ENCODE data around the gene PIP5KL1.

Gene PIP5KL1

DNA sequence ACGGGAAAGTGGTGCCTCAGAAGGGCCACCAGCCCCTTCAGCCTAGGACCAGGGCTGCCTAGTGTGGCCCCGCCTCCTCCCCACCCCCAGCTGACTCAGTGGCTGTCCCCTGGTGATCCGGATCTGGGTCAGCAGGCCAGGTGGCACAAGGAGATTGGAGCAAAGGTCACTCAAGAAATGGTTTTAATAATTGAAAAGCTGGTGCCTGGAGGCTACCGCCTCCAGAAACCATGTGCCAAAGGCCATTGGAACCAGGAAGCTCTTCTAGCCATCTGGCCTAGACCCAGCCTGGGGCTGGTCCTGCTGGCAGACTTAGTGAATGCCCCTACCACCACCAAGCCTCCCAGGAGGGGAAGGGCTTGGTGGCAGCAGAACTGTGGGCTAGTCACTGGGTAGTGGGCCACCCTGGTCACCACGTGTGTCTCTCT is 15.2 kb downstream of the PIP5KL1 start:
- Histone ChIP-seq H3K27me3 (ENCODE audit: insufficient read depth, low read length, poor library complexity, severe bottlenecking) (no peaks in the 10 kb centered on the region), H3K36me3 (ENCODE audit: insufficient read depth, low read length) (no peaks in the 10 kb centered on the region), H3K9ac (ENCODE audit: low read depth, low read length, poor library complexity, severe bottlenecking) (peak overlapping the region; percentile 29), H3K9me2 (replicated peaks; ENCODE audit: low read depth, low read length) (no peaks in the 10 kb centered on the region), H3K4me1 (ENCODE audit: insufficient read depth, low read length, poor library complexity, severe bottlenecking) (peaks cover 31% of the 10 kb centered on the region), H3K9me3 (ENCODE audit: insufficient read depth, low read depth, low read length) (no peaks in the 10 kb centered on the region), H3K79me2 (ENCODE audit: insufficient read depth, low read length) (no peaks in the 10 kb centered on the region), H3K4me3 (ENCODE audit: low read length, poor library complexity, severe bottlenecking) (no peak overlapping the region), H3K4me2 (ENCODE audit: low read depth, low read length, poor library complexity, severe bottlenecking) (no peak overlapping the region), H4K20me1 (ENCODE audit: insufficient read depth, low read length, poor library complexity, severe bottlenecking) (no peaks in the 10 kb centered on the region), H2AFZ (ENCODE audit: low read length) (no peak overlapping the region), H3F3A (ENCODE audit: low read depth) (no peaks in the 10 kb centered on the region)
- TF ChIP-seq, protein P1, sequence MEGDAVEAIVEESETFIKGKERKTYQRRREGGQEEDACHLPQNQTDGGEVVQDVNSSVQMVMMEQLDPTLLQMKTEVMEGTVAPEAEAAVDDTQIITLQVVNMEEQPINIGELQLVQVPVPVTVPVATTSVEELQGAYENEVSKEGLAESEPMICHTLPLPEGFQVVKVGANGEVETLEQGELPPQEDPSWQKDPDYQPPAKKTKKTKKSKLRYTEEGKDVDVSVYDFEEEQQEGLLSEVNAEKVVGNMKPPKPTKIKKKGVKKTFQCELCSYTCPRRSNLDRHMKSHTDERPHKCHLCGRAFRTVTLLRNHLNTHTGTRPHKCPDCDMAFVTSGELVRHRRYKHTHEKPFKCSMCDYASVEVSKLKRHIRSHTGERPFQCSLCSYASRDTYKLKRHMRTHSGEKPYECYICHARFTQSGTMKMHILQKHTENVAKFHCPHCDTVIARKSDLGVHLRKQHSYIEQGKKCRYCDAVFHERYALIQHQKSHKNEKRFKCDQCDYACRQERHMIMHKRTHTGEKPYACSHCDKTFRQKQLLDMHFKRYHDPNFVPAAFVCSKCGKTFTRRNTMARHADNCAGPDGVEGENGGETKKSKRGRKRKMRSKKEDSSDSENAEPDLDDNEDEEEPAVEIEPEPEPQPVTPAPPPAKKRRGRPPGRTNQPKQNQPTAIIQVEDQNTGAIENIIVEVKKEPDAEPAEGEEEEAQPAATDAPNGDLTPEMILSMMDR (conservative IDR thresholded peaks at IDR 0.05; ENCODE audit: low read length): no peak
- no peak for TF ChIP-seq EZH2phosphoT487 (IDR thresholded peaks at IDR 0.05; ENCODE audit: borderline replicate concordance)

DNA sequence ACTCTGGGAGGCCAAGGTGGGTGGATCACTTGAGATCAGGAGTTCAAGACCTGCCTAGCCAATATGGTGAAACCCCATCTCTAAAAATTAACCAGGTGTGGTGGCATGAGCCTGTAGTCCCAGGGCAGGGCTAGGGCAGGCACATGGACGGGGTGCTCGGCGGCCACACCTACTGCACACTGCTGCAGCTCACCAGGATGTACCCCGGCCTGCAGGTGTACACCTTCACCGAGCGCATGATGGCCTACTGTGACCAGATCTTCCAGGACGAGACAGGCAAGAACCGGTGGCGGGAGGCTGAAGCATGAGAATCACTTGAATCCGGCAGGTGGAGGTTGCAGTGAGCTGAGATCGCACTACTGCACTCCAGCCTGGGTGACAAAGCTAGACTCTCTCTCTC is 16.9 kb downstream of the PIP5KL1 start:
- H3K4me2 ChIP-seq (ENCODE audit: low read depth, low read length, poor library complexity, severe bottlenecking): no peak overlapping the region
- H3K9ac ChIP-seq (ENCODE audit: low read depth, low read length, poor library complexity, severe bottlenecking): no peak overlapping the region
- H3K9me2 ChIP-seq (replicated peaks; ENCODE audit: low read depth, low read length): no peaks in the 10 kb centered on the region
- H3F3A ChIP-seq (ENCODE audit: low read depth): no peaks in the 10 kb centered on the region
- no peaks in the 10 kb centered on the region for H3K9me3 ChIP-seq (ENCODE audit: insufficient read depth, low read depth, low read length)
- H3K4me1 ChIP-seq (ENCODE audit: insufficient read depth, low read length, poor library complexity, severe bottlenecking): peaks cover 31% of the 10 kb centered on the region
- TF ChIP-seq EZH2phosphoT487 (IDR thresholded peaks at IDR 0.05; ENCODE audit: borderline replicate concordance): no peak
- TF ChIP-seq, protein P1 (conservative IDR thresholded peaks at IDR 0.05; ENCODE audit: low read length): no peak
- no peak overlapping the region for H2AFZ ChIP-seq (ENCODE audit: low read length)
- H4K20me1 ChIP-seq (ENCODE audit: insufficient read depth, low read length, poor library complexity, severe bottlenecking): no peaks in the 10 kb centered on the region
- no peaks in the 10 kb centered on the region for H3K79me2 ChIP-seq (ENCODE audit: insufficient read depth, low read length)
- H3K36me3 ChIP-seq (ENCODE audit: insufficient read depth, low read length): no peaks in the 10 kb centered on the region
- H3K4me3 ChIP-seq (ENCODE audit: low read length, poor library complexity, severe bottlenecking): no peak overlapping the region
- H3K27me3 ChIP-seq (ENCODE audit: insufficient read depth, low read length, poor library complexity, severe bottlenecking): no peaks in the 10 kb centered on the region

DNA sequence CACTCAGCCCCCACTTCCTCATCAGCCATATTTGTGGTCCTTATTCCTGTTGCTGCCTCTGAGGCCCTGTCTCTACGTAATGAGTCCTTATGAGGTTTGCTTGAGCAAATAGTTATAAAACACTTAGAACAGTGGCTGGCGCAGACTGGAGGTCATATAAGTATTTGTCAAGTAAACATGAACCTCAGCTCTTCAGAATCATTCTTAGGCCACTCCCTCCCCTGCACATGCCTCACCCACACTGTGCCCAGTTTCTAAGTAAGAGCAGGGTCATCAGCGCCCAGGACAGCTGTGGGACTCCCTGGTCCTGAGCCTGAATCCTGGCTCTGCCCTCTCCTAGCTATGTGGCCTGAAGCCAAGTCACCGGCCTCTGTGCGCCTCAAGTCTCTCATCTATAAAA is 17.7 kb downstream of the PIP5KL1 start:
- Histone ChIP-seq H3K9me3 (ENCODE audit: insufficient read depth, low read depth, low read length) (no peaks in the 10 kb centered on the region), H3F3A (ENCODE audit: low read depth) (no peaks in the 10 kb centered on the region), H3K79me2 (ENCODE audit: insufficient read depth, low read length) (no peaks in the 10 kb centered on the region), H3K4me1 (ENCODE audit: insufficient read depth, low read length, poor library complexity, severe bottlenecking) (peaks cover 24% of the 10 kb centered on the region), H3K27me3 (ENCODE audit: insufficient read depth, low read length, poor library complexity, severe bottlenecking) (no peaks in the 10 kb centered on the region), H3K9me2 (replicated peaks; ENCODE audit: low read depth, low read length) (no peaks in the 10 kb centered on the region), H3K9ac (ENCODE audit: low read depth, low read length, poor library complexity, severe bottlenecking) (no peak overlapping the region), H3K4me3 (ENCODE audit: low read length, poor library complexity, severe bottlenecking) (no peak overlapping the region), H3K36me3 (ENCODE audit: insufficient read depth, low read length) (no peaks in the 10 kb centered on the region), H2AFZ (ENCODE audit: low read length) (no peak overlapping the region), H4K20me1 (ENCODE audit: insufficient read depth, low read length, poor library complexity, severe bottlenecking) (no peaks in the 10 kb centered on the region), H3K4me2 (ENCODE audit: low read depth, low read length, poor library complexity, severe bottlenecking) (no peak overlapping the region)
- TF ChIP-seq EZH2phosphoT487 (IDR thresholded peaks at IDR 0.05; ENCODE audit: borderline replicate concordance): no peak

- no peaks in the 10 kb centered on the region for H3K36me3 ChIP-seq (ENCODE audit: insufficient read depth, low read length)
Observed at GRCh38 chr9:127912296-127912695, 18.3 kb downstream of the PIP5KL1 start.

More at GRCh38 chr9:127912296-127912695, 18.3 kb downstream of the PIP5KL1 start:
- Histone ChIP-seq H3K4me2 (ENCODE audit: low read depth, low read length, poor library complexity, severe bottlenecking) (no peak overlapping the region), H4K20me1 (ENCODE audit: insufficient read depth, low read length, poor library complexity, severe bottlenecking) (no peaks in the 10 kb centered on the region), H3K4me3 (ENCODE audit: low read length, poor library complexity, severe bottlenecking) (no peak overlapping the region), H3F3A (ENCODE audit: low read depth) (no peaks in the 10 kb centered on the region), H3K27me3 (ENCODE audit: insufficient read depth, low read length, poor library complexity, severe bottlenecking) (no peaks in the 10 kb centered on the region), H3K9me2 (replicated peaks; ENCODE audit: low read depth, low read length) (no peaks in the 10 kb centered on the region), H3K9me3 (ENCODE audit: insufficient read depth, low read depth, low read length) (no peaks in the 10 kb centered on the region), H3K79me2 (ENCODE audit: insufficient read depth, low read length) (no peaks in the 10 kb centered on the region), H3K4me1 (ENCODE audit: insufficient read depth, low read length, poor library complexity, severe bottlenecking) (peaks cover 18% of the 10 kb centered on the region), H3K9ac (ENCODE audit: low read depth, low read length, poor library complexity, severe bottlenecking) (no peak overlapping the region), H2AFZ (ENCODE audit: low read length) (no peak overlapping the region)
- TF ChIP-seq EZH2phosphoT487 (IDR thresholded peaks at IDR 0.05; ENCODE audit: borderline replicate concordance): no peak
- TF ChIP-seq, protein P1 (conservative IDR thresholded peaks at IDR 0.05; ENCODE audit: low read length): no peak
